CD14-positive monocyte (primary cell): Measurements from ENCODE around the gene C4BPA. TPM values are rescaled to one million over a fixed set of nuclear protein-coding genes. Genes with fewer than 3 reads are reported as not detected.
A peak's percentile ranks its signal among the peaks of the same experiment; 100 is the strongest.

Experiments used
- DNase-seq, 3 donors: peaks; one replicate each; pipeline ENCODE4 v3.0.0-alpha.2; 2011 to 2022
- H2AFZ ChIP-seq: 2 replicates; pipeline ENCODE4 v1.6.0; 2012; ENCODE audit warnings: mild to moderate bottlenecking, low read depth, low read length, inconsistent platforms; ENCODE audit not compliant: insufficient read depth, poor library complexity, severe bottlenecking
- H3K27ac ChIP-seq, 2 donors: 1 replicate in 1 of 2; 2 replicates in 1 of 2; pipeline ENCODE4 v1.5.1; 2012 to 2013; ENCODE audit warnings: low read length in 2 of 2, control low read depth in 1 of 2, inconsistent platforms in 1 of 2, low read depth in 1 of 2, mild to moderate bottlenecking in 1 of 2
- H3K27me3 ChIP-seq, 2 donors: one replicate each; pipeline versions ENCODE4 v1.6.0 to v1.6.1; 2011 to 2013; ENCODE audit warnings: low read length in 2 of 2; ENCODE audit not compliant: control insufficient read depth in 2 of 2, insufficient read depth in 2 of 2
- H3K36me3 ChIP-seq, 2 donors: replicated peaks in 1 of 2; 1 replicate in 1 of 2; 2 replicates in 1 of 2; pipeline versions ENCODE4 v1.5.1 to v1.6.1; 2012 to 2013; ENCODE audit warnings: low read length in 2 of 2, control low read depth in 1 of 2, inconsistent platforms in 1 of 2, mild to moderate bottlenecking in 1 of 2; ENCODE audit not compliant: insufficient read depth in 2 of 2, control insufficient read depth in 1 of 2
- H3K4me1 ChIP-seq, 2 donors: 1 replicate in 1 of 2; 2 replicates in 1 of 2; pipeline versions ENCODE4 v1.5.1 to v1.6.1; 2012 to 2013; ENCODE audit warnings: low read length in 2 of 2, control low read depth in 1 of 2, inconsistent platforms in 1 of 2, mild to moderate bottlenecking in 1 of 2, moderate library complexity in 1 of 2; ENCODE audit not compliant: insufficient read depth in 2 of 2, control insufficient read depth in 1 of 2
- H3K4me2 ChIP-seq: replicated peaks from 2 replicates; pipeline ENCODE3; 2012; ENCODE audit warnings: low read length, moderate library complexity, mild to moderate bottlenecking; ENCODE audit not compliant: poor library complexity, severe bottlenecking; ENCODE audit errors: extremely low read depth
- H3K4me3 ChIP-seq, 3 experiments: fragments of 200-600 bp in 1 of 3; sonication (generic) in 1 of 3; replicated peaks in 1 of 3; 1 replicate in 2 of 3; 2 replicates in 1 of 3; pipeline ENCODE4 v1.5.1; 2011 to 2013; ENCODE audit warnings: low read length in 3 of 3, mild to moderate bottlenecking in 3 of 3, control low read depth in 2 of 3, low read depth in 2 of 3, inconsistent platforms in 1 of 3, moderate library complexity in 1 of 3
- H3K79me2 ChIP-seq: 2 replicates; pipeline ENCODE4 v1.6.0; 2012; ENCODE audit warnings: mild to moderate bottlenecking, control low read depth, inconsistent platforms, low read length, moderate library complexity; ENCODE audit not compliant: insufficient read depth
- H3K9ac ChIP-seq: 2 replicates; pipeline ENCODE4 v1.6.0; 2017; ENCODE audit warnings: low read length, mild to moderate bottlenecking; ENCODE audit not compliant: insufficient read depth, poor library complexity, severe bottlenecking
- H3K9me3 ChIP-seq, 2 donors: replicated peaks in 1 of 2; 1 replicate in 1 of 2; 2 replicates in 1 of 2; pipeline versions ENCODE4 v1.5.1 to v1.6.1; 2012 to 2013; ENCODE audit warnings: low read length in 2 of 2, control low read depth in 1 of 2; ENCODE audit not compliant: control insufficient read depth in 1 of 2, insufficient read depth in 1 of 2
- H4K20me1 ChIP-seq: 2 replicates; pipeline ENCODE4 v1.6.0; 2012; ENCODE audit warnings: mild to moderate bottlenecking, low read length, control low read depth, moderate library complexity; ENCODE audit not compliant: insufficient read depth
- H3K27ac Mint-ChIP-seq, 7 donors: one replicate each; pipeline ENCODE4 v1.8.0; 2020; ENCODE audit warnings: mild to moderate bottlenecking in 7 of 7, mixed read lengths in 7 of 7, moderate library complexity in 6 of 7, inconsistent platforms in 2 of 7
- H3K27me3 Mint-ChIP-seq, 3 donors: one replicate each; pipeline ENCODE4 v1.8.0; 2021 to 2022; ENCODE audit warnings: low read depth in 3 of 3, mild to moderate bottlenecking in 3 of 3, mixed read lengths in 3 of 3, moderate library complexity in 3 of 3, inconsistent platforms in 1 of 3
- H3K36me3 Mint-ChIP-seq, 2 donors: one replicate each; pipeline ENCODE4 v1.8.0; 2020; ENCODE audit warnings: mixed read lengths in 2 of 2, inconsistent platforms in 1 of 2, mild to moderate bottlenecking in 1 of 2
- H3K4me1 Mint-ChIP-seq: one replicate; pipeline ENCODE4 v1.8.0; 2020; ENCODE audit warnings: mild to moderate bottlenecking, mixed read lengths
- H3K4me3 Mint-ChIP-seq, 2 donors: one replicate each; pipeline ENCODE4 v1.8.0; 2020; ENCODE audit warnings: mild to moderate bottlenecking in 2 of 2, mixed read lengths in 2 of 2, moderate library complexity in 1 of 2
- H3K9me3 Mint-ChIP-seq, 7 donors: one replicate each; pipeline ENCODE4 v1.8.0; 2020 to 2022; ENCODE audit warnings: mixed read lengths in 7 of 7, mild to moderate bottlenecking in 6 of 7, moderate library complexity in 6 of 7, inconsistent platforms in 2 of 7
- WGBS: methylation state at CpG from one replicate; pipeline ENCODE4 v1.1.5; 2013; ENCODE audit warnings: missing lambda C conversion rate; ENCODE audit not compliant: insufficient coverage; 5-methylcytosine and 5-hydroxymethylcytosine counted together
- intact Hi-C, 2 donors: fragments of 100-400 bp; cut with micrococcal nuclease; formaldehyde crosslinking; loops; one replicate each; pipeline versions ENCODE4 v1.15.0 to v1.15.1; 2023
- polyA plus RNA-seq, 3 donors: library from polyadenylated mRNA; depleted of rRNA in 1 of 3; unstranded in 2 of 3; stranded (reverse) in 1 of 3; fragments of 300-500 nt in 2 of 3; fragments of >200 nt in 1 of 3; fragmentation: Illumina TruSeq in 2 of 3; gene quantifications; 1 replicate in 2 of 3; 2 replicates in 1 of 3; pipeline ENCODE4 v1.2.3, GENCODE V29; 2012 to 2021
- TF ChIP-seq, protein P1 (sequence below): fragments of 200-600 bp; IDR thresholded peaks from one replicate; pipeline ENCODE4 v1.8.0; 2022; ENCODE audit warnings: antibody characterized with exemption, mild to moderate bottlenecking

Gene C4BPA
- polyA plus RNA-seq, 3 donors: 0.09 to 0.25 (median 0.13) TPM

DNA sequence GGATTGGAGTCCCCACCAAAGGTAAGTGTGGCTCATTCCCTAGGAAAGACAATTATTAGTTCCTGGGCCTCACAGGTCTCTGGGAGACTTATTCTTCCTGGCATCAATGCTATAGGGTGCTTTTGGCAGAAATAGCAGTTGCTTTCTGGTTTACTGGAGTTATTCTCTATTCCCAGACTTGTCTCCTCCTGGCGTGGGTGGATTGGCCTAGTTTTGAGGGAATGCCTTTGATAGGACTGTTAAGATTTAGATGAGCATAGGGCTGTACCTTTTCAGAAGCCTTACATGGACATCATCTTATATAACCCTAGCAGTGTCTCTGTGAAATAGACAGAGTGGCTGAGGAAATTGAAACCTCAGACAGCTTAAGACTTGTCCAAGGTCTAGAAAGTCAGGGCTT is 42.0 kb upstream of the C4BPA start:
- Histone ChIP-seq H3K4me2 (no peak overlapping the region), H3K9me3 (no peaks in the 10 kb centered on the region), H3K36me3 (peaks cover 36 to 59% of the 10 kb centered on the region in 2 donors), H2AFZ (no peak overlapping the region), H3K79me2 (no peaks in the 10 kb centered on the region), H4K20me1 (no peaks in the 10 kb centered on the region), H3K9ac (no peak overlapping the region), H3K4me3 (no peak overlapping the region), H3K27ac (no peak overlapping the region), H3K4me1 (peaks cover 0 to 5% of the 10 kb centered on the region in 2 donors), H3K27me3 (no peaks in the 10 kb centered on the region)
- DNase-seq: no peak
- Mint-ChIP-seq H3K36me3 (peaks cover 52 to 62% of the 10 kb centered on the region in 2 donors), H3K4me3 (no peak overlapping the region), H3K9me3 (no peaks in the 10 kb centered on the region), H3K27ac (no peak overlapping the region), H3K27me3 (no peaks in the 10 kb centered on the region), H3K4me1 (peaks cover 9% of the 10 kb centered on the region)
- TF ChIP-seq, protein P1, sequence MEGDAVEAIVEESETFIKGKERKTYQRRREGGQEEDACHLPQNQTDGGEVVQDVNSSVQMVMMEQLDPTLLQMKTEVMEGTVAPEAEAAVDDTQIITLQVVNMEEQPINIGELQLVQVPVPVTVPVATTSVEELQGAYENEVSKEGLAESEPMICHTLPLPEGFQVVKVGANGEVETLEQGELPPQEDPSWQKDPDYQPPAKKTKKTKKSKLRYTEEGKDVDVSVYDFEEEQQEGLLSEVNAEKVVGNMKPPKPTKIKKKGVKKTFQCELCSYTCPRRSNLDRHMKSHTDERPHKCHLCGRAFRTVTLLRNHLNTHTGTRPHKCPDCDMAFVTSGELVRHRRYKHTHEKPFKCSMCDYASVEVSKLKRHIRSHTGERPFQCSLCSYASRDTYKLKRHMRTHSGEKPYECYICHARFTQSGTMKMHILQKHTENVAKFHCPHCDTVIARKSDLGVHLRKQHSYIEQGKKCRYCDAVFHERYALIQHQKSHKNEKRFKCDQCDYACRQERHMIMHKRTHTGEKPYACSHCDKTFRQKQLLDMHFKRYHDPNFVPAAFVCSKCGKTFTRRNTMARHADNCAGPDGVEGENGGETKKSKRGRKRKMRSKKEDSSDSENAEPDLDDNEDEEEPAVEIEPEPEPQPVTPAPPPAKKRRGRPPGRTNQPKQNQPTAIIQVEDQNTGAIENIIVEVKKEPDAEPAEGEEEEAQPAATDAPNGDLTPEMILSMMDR: no peak
- WGBS: no CpG with 5 or more reads among the region's 1 CpG
- intact Hi-C loops: no loop called here

DNA sequence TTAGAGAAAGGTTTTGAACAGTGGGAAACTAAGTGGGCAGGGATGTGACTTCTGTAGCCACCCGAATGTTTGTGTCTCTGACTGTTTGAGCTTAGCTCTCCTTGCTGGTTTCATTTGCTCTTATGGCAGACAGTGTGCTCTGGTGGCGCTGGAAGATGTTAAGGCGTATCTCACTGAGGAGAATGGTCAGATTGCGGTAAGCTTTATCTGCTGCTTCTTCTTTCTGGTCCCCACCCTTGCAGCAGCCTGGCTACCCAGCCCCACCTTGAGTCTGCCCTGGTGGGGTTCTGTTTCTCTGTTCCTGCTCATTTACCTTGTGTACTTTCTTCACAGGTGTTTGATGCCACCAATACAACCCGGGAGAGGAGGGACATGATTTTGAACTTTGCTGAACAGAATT is 41.0 kb upstream of the C4BPA start:
- no peaks in the 10 kb centered on the region for H3K9me3 Mint-ChIP-seq
- Histone ChIP-seq H3K9ac (no peak overlapping the region), H3K79me2 (no peaks in the 10 kb centered on the region), H3K9me3 (no peaks in the 10 kb centered on the region), H2AFZ (no peak overlapping the region), H3K4me1 (peaks cover 0 to 5% of the 10 kb centered on the region in 2 donors), H3K27ac (no peak overlapping the region), H3K36me3 (peaks cover 44 to 68% of the 10 kb centered on the region in 2 donors), H3K27me3 (no peaks in the 10 kb centered on the region), H4K20me1 (no peaks in the 10 kb centered on the region), H3K4me2 (no peak overlapping the region), H3K4me3 (no peak overlapping the region)
- DNase-seq: no peak
- TF ChIP-seq, protein P1: no peak
- 93% methylated on average over 4 of the region's 5 CpGs for WGBS
- intact Hi-C loops: no loop called here
- peaks cover 9% of the 10 kb centered on the region for H3K4me1 Mint-ChIP-seq
- peaks cover 0 to under 1% (median 0%) of the 10 kb centered on the region in 3 donors for H3K27me3 Mint-ChIP-seq
- H3K36me3 Mint-ChIP-seq: peaks cover 60 to 71% of the 10 kb centered on the region in 2 donors
- peak overlapping the region in 1 of 7 donors; percentile 12 for H3K27ac Mint-ChIP-seq
- H3K4me3 Mint-ChIP-seq: no peak overlapping the region
